ENCODE data around the gene WWC1. TPM values are rescaled to one million over a fixed set of nuclear protein-coding genes. Genes with fewer than 3 reads are reported as not detected.

WWC1 gene
- total RNA-seq, 1 experiment from 2014 or later, result 29.4 TPM

- DNase-seq (ENCODE audit: low read depth, low spot score) (no peak), ATAC-seq (no peak)
- no peak for TF ChIP-seq REST (IDR thresholded peaks at IDR 0.05; ENCODE audit: insufficient read depth in 1 of 2, low read depth in 2 of 2, low read length in 1 of 2)
- TF ChIP-seq POLR2AphosphoS5 (IDR thresholded peaks at IDR 0.05; ENCODE audit: low read depth, low read length), result no peak
- TF ChIP-seq SIN3A (IDR thresholded peaks at IDR 0.05; ENCODE audit: borderline replicate concordance, insufficient read depth, low read depth, low read length), result no peak
- no peak for TF ChIP-seq TCF7L2 (IDR thresholded peaks at IDR 0.05; ENCODE audit: low read depth, low read length)
- no peak for TF ChIP-seq CTCF (IDR thresholded peaks at IDR 0.05)
- H3K4me3 ChIP-seq (ENCODE audit: low read depth in 2 of 2, low read length in 2 of 2), result no peak overlapping the region
- no peak overlapping the region for H3K27ac ChIP-seq (ENCODE audit: low read length)
- POLR2A ChIA-PET, result no interaction called here
- H3K36me3 ChIP-seq (ENCODE audit: control insufficient read depth, insufficient read depth, low read length), result no peaks in the 10 kb centered on the region
- no TSS peak for BruUV-seq (replicated peaks)
- H3K27me3 ChIP-seq (ENCODE audit: control insufficient read depth, insufficient read depth, low read length), result no peaks in the 10 kb centered on the region
- no peaks in the 10 kb centered on the region for H3K9me3 ChIP-seq (ENCODE audit: control insufficient read depth, insufficient read depth, low read depth, low read length)
- in situ Hi-C loops (cut with HindIII; ENCODE audit: low pct_unique_long_range_greater_than_20kb, low sequenced_read_pairs) (no loop called here), intact Hi-C loops (cut with micrococcal nuclease; ENCODE audit: unreplicated experiment) (no loop called here)
- CTCF ChIA-PET, result no interaction called here
- H3K4me1 ChIP-seq (ENCODE audit: control insufficient read depth, insufficient read depth, low read length), result no peaks in the 10 kb centered on the region
Measured at GRCh38 chr5:168426864-168427172, 135.4 kb downstream of the WWC1 start.

- no TSS peak for BruUV-seq (replicated peaks)
- no peak for TF ChIP-seq POLR2AphosphoS5 (IDR thresholded peaks at IDR 0.05; ENCODE audit: low read depth, low read length)
- TF ChIP-seq TCF7L2 (IDR thresholded peaks at IDR 0.05; ENCODE audit: low read depth, low read length), result no peak
- TF ChIP-seq CTCF (IDR thresholded peaks at IDR 0.05), result no peak
- no peak for TF ChIP-seq REST (IDR thresholded peaks at IDR 0.05; ENCODE audit: insufficient read depth in 1 of 2, low read depth in 2 of 2, low read length in 1 of 2)
- no peak for TF ChIP-seq SIN3A (IDR thresholded peaks at IDR 0.05; ENCODE audit: borderline replicate concordance, insufficient read depth, low read depth, low read length)
- Histone ChIP-seq H3K36me3 (ENCODE audit: control insufficient read depth, insufficient read depth, low read length) (no peaks in the 10 kb centered on the region), H3K27me3 (ENCODE audit: control insufficient read depth, insufficient read depth, low read length) (no peaks in the 10 kb centered on the region), H3K9me3 (ENCODE audit: control insufficient read depth, insufficient read depth, low read depth, low read length) (no peaks in the 10 kb centered on the region), H3K27ac (ENCODE audit: low read length) (no peak overlapping the region), H3K4me3 (ENCODE audit: low read depth in 2 of 2, low read length in 2 of 2) (no peak overlapping the region), H3K4me1 (ENCODE audit: control insufficient read depth, insufficient read depth, low read length) (no peaks in the 10 kb centered on the region)
- no peak for DNase-seq (ENCODE audit: low read depth, low spot score)
- no peak for ATAC-seq
- in situ Hi-C loops (cut with HindIII; ENCODE audit: low pct_unique_long_range_greater_than_20kb, low sequenced_read_pairs), result no loop called here
- ChIA-PET POLR2A (no interaction called here), CTCF (no interaction called here)
- intact Hi-C loops (cut with micrococcal nuclease; ENCODE audit: unreplicated experiment), result no loop called here
Measured at GRCh38 chr5:168427224-168427623, 135.8 kb downstream of the WWC1 start.

All from Panc1 (cell line).